Measurements from ENCODE around the gene FCHSD2.
"Not testable (repeated sequence)": the region's sequence is repeated elsewhere in the genome, so short reads cannot be mapped to it uniquely, and the experiment has no call there.

FCHSD2 gene

GRCh38 chr11:72912253-72912652 is 229.9 kb downstream of the FCHSD2 start:
- DNase-seq, result no peak

DNA sequence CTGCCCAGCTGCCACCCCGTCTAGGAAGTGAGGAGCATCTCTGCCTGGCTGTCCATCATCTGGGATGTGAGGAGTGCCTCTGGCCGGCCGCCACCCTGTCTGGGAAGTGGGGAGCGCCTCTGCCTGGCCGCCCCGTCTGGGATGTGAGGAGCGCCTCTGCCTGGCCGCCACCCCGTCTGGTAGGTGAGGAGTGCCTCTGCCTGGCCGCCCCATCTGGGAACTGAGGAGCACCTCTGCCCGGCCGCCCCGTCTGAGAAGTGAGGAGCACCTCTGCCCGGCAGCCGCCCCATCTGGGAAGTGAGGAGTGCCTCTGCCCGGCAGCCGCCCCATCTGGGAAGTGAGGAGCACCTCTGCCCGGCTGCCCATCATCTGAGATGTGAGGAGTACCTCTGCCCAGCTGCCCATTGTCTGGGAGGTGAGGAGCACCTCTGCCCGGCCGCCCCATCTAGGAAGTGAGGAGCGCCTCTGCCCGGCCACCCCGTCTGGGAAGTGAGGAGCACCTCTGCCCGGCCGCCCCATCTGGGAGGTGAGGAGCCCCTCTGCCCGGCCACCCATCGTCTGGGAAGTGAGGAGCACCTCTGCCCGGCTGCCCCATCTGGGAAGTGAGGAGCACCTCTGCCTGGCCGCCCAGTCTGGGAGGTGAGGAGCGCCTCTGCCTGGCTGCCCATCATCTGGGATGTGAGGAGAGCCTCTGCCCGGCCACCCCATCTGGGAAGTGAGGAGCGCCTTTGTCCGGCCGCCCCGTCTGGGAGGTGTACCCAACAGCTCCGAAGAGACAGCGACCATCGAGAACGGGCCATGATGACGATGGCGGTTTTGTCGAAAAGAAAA is 232.3 kb downstream of the FCHSD2 start:
- DNase-seq, result not testable (repeated sequence)

GRCh38 chr11:72908032-72908676 is 234.0 kb downstream of the FCHSD2 start:
- no peak for DNase-seq

DNA sequence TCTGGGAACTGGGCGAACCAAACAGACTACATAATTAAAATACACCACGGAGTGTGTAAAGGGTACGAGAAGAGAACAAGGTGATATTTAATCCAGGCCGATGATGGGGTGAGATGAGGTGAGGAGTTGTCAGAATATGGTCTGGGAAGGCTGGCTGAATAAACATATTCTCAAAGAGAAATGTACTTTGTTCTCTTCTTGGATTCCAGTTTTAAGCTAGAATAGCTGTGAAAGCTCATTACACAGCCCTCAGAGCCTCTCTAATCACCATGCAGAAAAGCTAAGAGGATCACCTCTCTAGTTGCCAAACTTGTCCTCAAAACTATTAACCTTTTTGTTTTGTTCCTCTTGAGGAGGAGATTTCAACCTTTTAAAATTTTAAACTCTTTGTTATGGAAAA is 238.1 kb downstream of the FCHSD2 start:
- no peak for DNase-seq

DNA sequence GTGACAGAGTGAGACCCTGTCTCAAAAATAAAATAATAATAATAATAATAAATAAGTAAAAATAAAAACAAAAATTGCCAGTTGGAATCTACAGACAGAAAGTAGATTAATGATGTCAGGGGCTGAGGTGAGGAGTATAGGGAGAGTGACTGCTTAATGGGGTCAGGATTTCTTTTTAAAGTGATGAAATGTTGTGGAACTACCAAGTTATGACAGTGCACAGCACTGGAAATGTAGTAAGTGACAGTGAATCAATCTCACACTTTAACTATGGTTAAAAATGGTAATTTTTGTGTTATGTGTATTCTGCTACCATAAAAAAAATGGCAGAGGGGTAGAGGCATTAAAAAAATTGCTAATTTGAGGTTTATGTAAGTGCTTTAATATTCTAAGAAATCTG is 240.7 kb downstream of the FCHSD2 start:
- no peak for DNase-seq

DNA sequence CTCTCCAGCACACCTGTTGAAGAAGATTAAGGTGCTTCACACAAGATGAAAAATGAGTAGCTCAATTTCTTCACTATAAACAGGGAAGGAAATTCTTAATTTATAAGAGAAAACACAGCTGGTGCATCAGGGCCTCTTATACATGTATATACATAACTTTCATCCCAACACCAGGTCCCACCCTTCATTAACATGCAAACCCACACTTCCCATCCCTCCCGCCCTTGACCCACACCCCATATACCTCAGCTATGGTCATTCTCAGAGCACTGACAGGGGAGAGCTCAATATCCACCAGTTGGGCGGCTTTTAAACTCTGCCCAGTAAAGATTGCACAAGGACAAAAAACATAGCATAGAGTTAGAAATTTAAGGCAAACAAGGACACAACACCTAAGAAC is 242.1 kb downstream of the FCHSD2 start:
- no peak for DNase-seq

GRCh38 chr11:72899238-72899637 is 242.9 kb downstream of the FCHSD2 start:
- DNase-seq, result no peak

DNA sequence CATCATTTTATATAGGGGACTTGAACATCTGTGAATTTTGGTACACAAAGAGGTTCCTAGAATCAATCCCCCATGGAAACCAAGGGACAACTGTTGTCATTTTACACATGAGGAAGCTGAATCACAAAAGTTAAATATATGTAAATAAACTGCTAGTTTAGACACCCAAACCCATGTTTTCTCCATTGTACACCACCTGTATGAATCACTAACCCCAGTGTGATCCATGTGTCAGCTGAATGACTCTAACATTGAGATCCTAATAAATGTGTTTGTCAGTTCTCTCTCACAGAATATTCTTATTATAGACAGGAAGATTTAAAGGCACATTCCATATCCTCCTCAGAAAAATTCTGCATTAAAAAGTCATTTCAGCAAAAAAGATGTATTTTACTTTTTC is 244.6 kb downstream of the FCHSD2 start:
- DNase-seq, result no peak

DNA sequence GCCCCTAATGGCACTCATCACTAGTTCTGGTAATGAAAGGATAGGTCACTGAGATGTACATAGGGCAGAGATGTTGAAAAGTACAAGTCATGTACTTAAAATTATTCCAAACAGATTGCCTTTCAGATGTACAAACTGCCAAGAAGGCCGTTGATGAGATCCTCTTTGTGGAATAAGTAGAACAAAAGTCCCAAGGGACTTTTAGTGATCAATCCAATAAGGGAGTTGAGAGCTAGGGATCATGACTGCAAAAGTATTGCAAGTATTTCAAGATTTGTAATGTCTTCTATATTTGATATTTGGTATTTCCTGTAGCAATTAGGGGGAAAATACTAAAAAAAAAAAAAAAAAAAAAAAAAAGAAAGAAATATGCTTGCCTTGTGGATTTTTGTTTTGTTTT is 245.7 kb downstream of the FCHSD2 start:
- DNase-seq, result no peak

GRCh38 chr11:72890881-72891280 is 251.2 kb downstream of the FCHSD2 start:
- no peak for DNase-seq

DNA sequence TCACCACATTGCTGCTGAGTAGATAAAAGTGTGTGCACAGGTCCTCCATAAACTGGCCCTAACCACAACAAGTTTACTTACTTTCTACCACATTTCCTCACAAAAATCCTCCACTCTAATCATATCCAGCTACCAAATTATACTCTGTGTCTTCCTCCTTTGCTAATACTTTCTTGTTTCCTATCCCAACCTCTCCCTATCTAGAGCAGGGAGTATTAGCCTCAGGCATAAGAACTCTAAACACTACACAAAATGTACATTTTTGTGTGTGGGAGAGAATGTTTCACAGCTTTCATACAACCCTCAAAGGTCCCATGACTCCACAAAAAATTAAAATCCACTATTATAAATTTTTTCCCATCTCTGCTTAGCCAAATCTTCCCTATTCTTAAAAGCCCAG is 255.5 kb downstream of the FCHSD2 start:
- DNase-seq, result no peak

- DNase-seq, result no peak
Measured at GRCh38 chr11:72885749-72886609, 256.1 kb downstream of the FCHSD2 start.

DNA sequence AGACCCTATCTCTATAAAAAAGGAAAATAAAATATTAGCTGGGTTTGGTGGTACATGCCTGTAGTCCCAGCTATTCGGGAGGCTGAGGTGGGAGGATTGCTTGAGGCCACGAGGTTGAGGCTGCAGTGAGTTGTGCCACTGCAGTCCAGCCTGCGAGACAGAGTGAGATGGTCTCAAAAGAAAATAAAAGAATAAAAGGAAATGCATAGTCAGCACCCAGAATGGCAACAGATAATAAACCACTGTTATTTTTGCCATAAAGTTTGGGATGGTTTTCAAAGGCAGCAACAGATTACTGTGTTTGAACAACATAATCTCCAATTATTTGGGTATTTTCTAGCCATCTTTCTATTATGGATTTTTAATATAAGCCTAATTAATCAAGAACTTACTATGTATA is 266.0 kb downstream of the FCHSD2 start:
- no peak for DNase-seq

GRCh38 chr11:72875736-72876135 is 266.4 kb downstream of the FCHSD2 start:
- no peak for DNase-seq

GRCh38 chr11:72872012-72872411 is 270.1 kb downstream of the FCHSD2 start:
- DNase-seq, result no peak

DNA sequence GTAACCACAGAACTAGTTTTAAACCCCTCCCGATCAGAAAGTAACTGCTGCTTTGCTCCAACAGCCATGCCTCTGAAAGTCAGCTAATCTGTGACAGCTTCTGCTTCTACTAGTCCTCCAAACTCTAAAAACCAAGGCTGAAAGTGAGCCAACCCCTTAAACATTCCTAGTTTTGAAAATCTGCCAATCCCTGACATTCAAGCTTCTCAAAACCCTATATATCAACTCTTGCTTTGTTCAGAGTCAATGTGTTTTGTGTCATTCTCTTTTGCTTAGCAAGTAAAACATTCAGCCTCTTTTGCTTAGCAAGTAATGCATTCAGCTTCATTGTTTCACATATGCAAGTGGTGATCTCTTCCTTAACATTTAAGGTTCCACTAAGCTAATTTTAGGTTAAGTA is 271.0 kb downstream of the FCHSD2 start:
- DNase-seq, result no peak

DNA sequence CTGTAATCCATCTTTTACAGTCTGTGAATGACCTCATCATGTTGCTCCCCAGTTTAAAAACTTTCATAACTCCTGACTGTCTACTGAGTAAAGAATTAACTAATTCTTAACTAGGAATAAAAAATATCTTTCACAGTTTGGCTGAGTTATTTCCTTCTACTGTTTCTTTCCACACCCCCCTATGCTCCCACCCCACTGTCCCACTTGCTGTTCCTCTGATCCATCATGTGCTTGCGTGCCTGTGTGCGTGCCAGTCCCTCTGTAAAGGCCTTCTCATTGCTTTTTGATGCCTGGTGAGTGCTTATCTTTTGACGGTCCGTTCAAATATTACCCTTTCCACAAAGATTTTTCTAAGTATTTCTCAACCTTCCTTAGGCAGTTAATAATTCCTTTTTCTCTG is 272.3 kb downstream of the FCHSD2 start:
- no peak for DNase-seq

GRCh38 chr11:72867970-72868369 is 274.1 kb downstream of the FCHSD2 start:
- DNase-seq, result no peak

DNA sequence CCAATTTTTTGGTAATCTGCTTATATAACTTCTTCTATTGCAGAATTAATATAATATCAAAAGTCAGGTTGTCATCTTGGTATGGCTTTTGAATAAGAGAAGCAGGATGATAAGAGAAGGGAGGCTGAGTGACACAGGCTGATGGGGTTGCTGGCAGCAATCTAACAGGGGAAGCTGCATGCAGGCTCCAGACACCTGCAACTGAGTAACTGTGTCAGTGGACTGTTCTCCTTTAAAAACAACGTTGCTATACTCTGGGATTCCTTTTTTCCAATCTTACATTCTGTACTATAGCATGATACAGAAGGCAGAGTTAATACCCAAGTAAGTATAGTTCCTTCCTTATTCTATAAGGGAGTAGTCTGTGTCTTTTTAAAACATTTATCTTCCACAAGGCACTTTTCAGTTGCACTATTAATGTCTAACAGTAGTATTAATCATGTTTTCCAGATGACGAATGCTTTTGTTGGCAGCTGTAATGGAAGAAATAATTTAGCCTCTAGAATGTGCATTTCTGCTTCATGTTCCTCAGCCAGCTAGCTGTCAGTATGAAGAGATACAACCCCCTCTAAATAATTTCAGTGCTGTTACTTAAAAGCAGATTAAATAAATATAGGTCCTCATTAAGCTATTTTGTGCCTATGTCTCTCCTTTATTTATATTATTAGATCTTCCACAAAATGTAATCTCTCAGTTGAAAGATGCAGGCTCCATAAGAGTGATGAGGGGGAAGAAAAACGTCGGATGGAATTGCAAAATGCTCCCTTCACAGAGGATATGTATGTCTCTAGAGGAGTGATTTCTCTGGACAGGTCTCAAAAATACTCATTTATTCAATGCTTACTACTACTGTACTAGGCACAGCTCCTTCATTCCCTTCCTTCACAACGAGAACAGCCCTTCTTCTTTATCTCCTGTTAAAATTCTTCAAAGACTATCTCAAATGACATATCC is 277.1 kb downstream of the FCHSD2 start:
- no peak for DNase-seq

GRCh38 chr11:72863916-72864315 is 278.2 kb downstream of the FCHSD2 start:
- no peak for DNase-seq

GRCh38 chr11:72863091-72863490 is 279.0 kb downstream of the FCHSD2 start:
- no peak for DNase-seq

DNA sequence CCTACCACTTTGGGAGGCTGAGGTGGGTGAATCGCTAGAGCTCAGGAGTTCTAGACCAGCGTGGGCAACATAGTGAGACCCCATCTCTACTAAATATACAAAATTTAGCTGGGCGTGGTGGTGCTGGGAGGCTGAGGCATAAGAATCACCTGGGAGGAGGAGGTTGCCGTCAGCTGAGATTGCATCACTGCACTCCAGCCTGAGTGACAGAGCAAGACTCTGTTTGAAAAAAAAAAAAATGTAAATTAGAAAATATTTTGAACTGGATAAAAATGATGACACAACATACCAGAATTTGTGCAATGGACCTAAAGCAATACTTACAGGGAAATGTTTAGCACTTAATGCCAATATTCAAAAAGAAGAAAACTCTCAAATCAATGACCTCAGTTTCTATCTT is 281.5 kb downstream of the FCHSD2 start:
- DNase-seq, result no peak

DNA sequence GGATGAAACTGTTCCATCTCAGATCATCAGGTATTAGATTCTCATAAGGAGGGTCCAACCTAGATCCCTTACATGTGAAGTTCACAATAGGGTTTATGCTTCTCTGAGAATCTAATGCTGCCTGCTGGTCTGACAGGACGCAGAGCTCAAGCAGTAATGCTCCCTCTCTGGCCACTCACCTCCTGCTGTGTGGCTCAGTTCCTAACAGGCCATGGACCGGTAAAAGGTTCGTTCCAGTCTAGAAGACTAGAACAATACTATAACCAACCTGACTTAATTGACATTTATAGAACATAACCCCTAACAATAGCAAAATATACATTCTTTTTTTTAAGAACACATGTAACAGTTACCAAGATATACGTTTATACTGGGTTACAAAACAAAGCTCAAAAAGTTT is 282.1 kb downstream of the FCHSD2 start:
- no peak for DNase-seq

Measured in NCI-H2171 treated with DMSO at 0.1 percent for 48 hours (cell line).